Activated CD8-positive, alpha-beta memory T cell treated with anti-CD3 and anti-CD28 coated beads, Interleukin-2, amount 50 U/mL, for 24 hours (primary cell): ENCODE results near the gene RTN1.

Experiments used
- DNase-seq: peaks from one replicate; pipeline ENCODE4 v3.0.0-alpha.2; 2020; ENCODE audit errors: extremely low read depth

The RTN1 gene

GRCh38 chr14:59850458-59850857 is 20.1 kb downstream of the RTN1 start:
- DNase-seq = no peak

GRCh38 chr14:59849411-59850130 is 21.0 kb downstream of the RTN1 start:
- no peak for DNase-seq

- no peak for DNase-seq
Measured at GRCh38 chr14:59848671-59849070, 21.9 kb downstream of the RTN1 start.

GRCh38 chr14:59847711-59848110 is 22.9 kb downstream of the RTN1 start:
- DNase-seq = no peak

GRCh38 chr14:59846595-59846994 is 24.0 kb downstream of the RTN1 start:
- no peak for DNase-seq

- DNase-seq = no peak
Measured at GRCh38 chr14:59845245-59845644, 25.3 kb downstream of the RTN1 start.

GRCh38 chr14:59844186-59844812 is 26.3 kb downstream of the RTN1 start:
- no peak for DNase-seq

GRCh38 chr14:59836116-59836515 is 34.5 kb downstream of the RTN1 start:
- DNase-seq = no peak

- DNase-seq = no peak
Measured at GRCh38 chr14:59832653-59833294, 37.8 kb downstream of the RTN1 start.

GRCh38 chr14:59831121-59831730 is 39.4 kb downstream of the RTN1 start:
- no peak for DNase-seq

GRCh38 chr14:59830338-59830734 is 40.2 kb downstream of the RTN1 start:
- DNase-seq = no peak

GRCh38 chr14:59829469-59830337 is 40.9 kb downstream of the RTN1 start:
- no peak for DNase-seq

GRCh38 chr14:59828276-59828675 is 42.3 kb downstream of the RTN1 start:
- DNase-seq = no peak

GRCh38 chr14:59827401-59827800 is 43.2 kb downstream of the RTN1 start:
- no peak for DNase-seq

GRCh38 chr14:59826150-59826549 is 44.4 kb downstream of the RTN1 start:
- no peak for DNase-seq

- DNase-seq = no peak
Measured at GRCh38 chr14:59823179-59823578, 47.4 kb downstream of the RTN1 start.

GRCh38 chr14:59819446-59820088 is 51.0 kb downstream of the RTN1 start:
- DNase-seq = no peak

- DNase-seq = no peak
Measured at GRCh38 chr14:59816941-59817340, 53.6 kb downstream of the RTN1 start.

- no peak for DNase-seq
Measured at GRCh38 chr14:59814988-59815387, 55.6 kb downstream of the RTN1 start.

- DNase-seq = no peak
Measured at GRCh38 chr14:59811815-59812214, 58.8 kb downstream of the RTN1 start.

- no peak for DNase-seq
Measured at GRCh38 chr14:59811073-59811472, 59.5 kb downstream of the RTN1 start.
